PC-3 (cell line): ENCODE results near the gene TRPV2. TPM values are rescaled to one million over a fixed set of nuclear protein-coding genes. Genes with fewer than 3 reads are reported as not detected.
A peak's percentile ranks its signal among the peaks of the same experiment; 100 is the strongest.

Experiments used
- ATAC-seq: fragments of 200-7000 bp; cut with Tn5 transposase; 2 replicates; pipeline ENCODE4 v1.9.1; 2020; ENCODE audit warnings: mild to moderate bottlenecking, moderate library complexity
- BruUV-seq: library from RNA; stranded (reverse); fragments of 400-500 nt; replicated peaks from 2 replicates; lab custom pipeline; 2021; lab: Mats Ljungman, UMichigan
- CTCF ChIA-PET: fragments of 300-600 bp; sonication (Branson Sonifier 250); formaldehyde crosslinking; loops from one replicate; lab custom pipeline; 2022; ENCODE audit warnings: antibody characterized with exemption; lab: Charles Lee
- POLR2A ChIA-PET: fragments of 300-600 bp; sonication (Branson Sonifier 250); formaldehyde crosslinking; loops from one replicate; lab custom pipeline; 2022; ENCODE audit warnings: antibody characterized with exemption; ENCODE audit not compliant: unreplicated experiment; lab: Charles Lee
- DNase-seq: peaks from one replicate; pipeline ENCODE4 v3.0.0-alpha.2; 2015
- H2AFZ ChIP-seq: fragments of 300-600 bp; sonication (generic); 2 replicates; pipeline ENCODE4 v1.6.0; 2016; ENCODE audit warnings: antibody characterized with exemption, low read length
- H3F3A ChIP-seq: fragments of 300-600 bp; sonication (generic); one replicate; pipeline ENCODE4 v1.6.0; 2017; ENCODE audit warnings: antibody characterized with exemption, low read length, control low read depth, mild to moderate bottlenecking; ENCODE audit not compliant: unreplicated experiment
- H3K27ac ChIP-seq: fragments of 300-600 bp; sonication (generic); 2 replicates; pipeline ENCODE4 v1.5.1; 2016; ENCODE audit warnings: mild to moderate bottlenecking, low read length
- H3K27me3 ChIP-seq: fragments of 300-600 bp; sonication (generic); 2 replicates; pipeline ENCODE4 v1.6.1; 2016; ENCODE audit warnings: low read length, mixed read lengths
- H3K36me3 ChIP-seq: fragments of 300-600 bp; sonication (generic); 2 replicates; pipeline ENCODE4 v1.6.1; 2016; ENCODE audit warnings: low read depth, mixed run types, low read length, mixed read lengths
- H3K4me1 ChIP-seq: fragments of 300-600 bp; sonication (generic); 2 replicates; pipeline ENCODE4 v1.5.1; 2016; ENCODE audit warnings: low read length; ENCODE audit not compliant: insufficient read depth
- H3K4me2 ChIP-seq: fragments of 300-600 bp; sonication (generic); 2 replicates; pipeline ENCODE4 v1.6.0; 2016; ENCODE audit warnings: low read length
- H3K4me3 ChIP-seq: fragments of 300-600 bp; sonication (generic); 2 replicates; pipeline ENCODE4 v1.5.1; 2016; ENCODE audit warnings: mild to moderate bottlenecking, low read length, mixed read lengths
- H3K79me2 ChIP-seq: fragments of 300-600 bp; sonication (generic); 2 replicates; pipeline ENCODE4 v1.6.1; 2017; ENCODE audit warnings: low read length, mixed read lengths
- H3K9ac ChIP-seq: fragments of 300-600 bp; sonication (generic); 2 replicates; pipeline ENCODE4 v1.6.0; 2016; ENCODE audit warnings: mild to moderate bottlenecking, low read length
- H3K9me2 ChIP-seq: fragments of 300-600 bp; sonication (generic); replicated peaks from 2 replicates; pipeline ENCODE4 v1.6.1; 2016; ENCODE audit warnings: mixed run types, low read length, mixed read lengths
- H3K9me3 ChIP-seq: fragments of 300-600 bp; sonication (generic); 2 replicates; pipeline ENCODE4 v1.6.1; 2016; ENCODE audit warnings: low read length, mixed read lengths
- H4K20me1 ChIP-seq: fragments of 300-600 bp; sonication (generic); 2 replicates; pipeline ENCODE4 v1.6.1; 2016; ENCODE audit warnings: low read length, mixed read lengths
- CTCF ChIP-seq: fragments of 300-600 bp; sonication (generic); conservative IDR thresholded peaks from 2 replicates; pipeline ENCODE4 v1.5.1; 2017; ENCODE audit warnings: antibody characterized with exemption, low read depth, mild to moderate bottlenecking, low read length
- EZH2 ChIP-seq: fragments of 300-600 bp; sonication (generic); IDR thresholded peaks from one replicate; pipeline ENCODE4 v1.6.1; 2017; ENCODE audit warnings: antibody characterized with exemption, mild to moderate bottlenecking, low read length; ENCODE audit not compliant: unreplicated experiment
- EZH2phosphoT487 ChIP-seq: fragments of 300-600 bp; sonication (generic); IDR thresholded peaks from 2 replicates; pipeline ENCODE4 v1.6.1; 2018; ENCODE audit warnings: mild to moderate bottlenecking, antibody characterized with exemption, low read length, borderline replicate concordance
- intact Hi-C: fragments of 100-400 bp; cut with micrococcal nuclease; formaldehyde crosslinking; loops from 2 replicates; pipeline ENCODE4 v1.9.0; 2023
- total RNA-seq: library from RNA; depleted of rRNA; stranded (reverse); fragments of >200 nt; gene quantifications from 2 replicates; pipeline ENCODE4 v1.2.3, GENCODE V29; 2014

TRPV2 gene
- total RNA-seq, 1 experiment from 2014 or later = 1.9 TPM

GRCh38 chr17:16446338-16446983, 31.1 kb downstream of the TRPV2 start:
- TF ChIP-seq EZH2phosphoT487 (no peak), CTCF (peak; percentile 39; the same call in 1 of the 2 replicates)
- POLR2A ChIA-PET = no interaction called here
- H3K9ac ChIP-seq = no peak overlapping the region
- H3K4me3 ChIP-seq = no peak overlapping the region
- BruUV-seq = no TSS peak
- peaks cover 40% of the 10 kb centered on the region for H4K20me1 ChIP-seq
- peaks cover 11% of the 10 kb centered on the region; the same call in 1 of the 2 replicates for H3K4me1 ChIP-seq
- H3K9me3 ChIP-seq = no peaks in the 10 kb centered on the region
- peaks cover 21% of the 10 kb centered on the region for H3F3A ChIP-seq
- DNase-seq (peak; percentile 34), ATAC-seq (no peak)
- H3K36me3 ChIP-seq = peaks cover 56% of the 10 kb centered on the region
- no peaks in the 10 kb centered on the region for H3K27me3 ChIP-seq
- H3K79me2 ChIP-seq = peaks cover 18% of the 10 kb centered on the region
- no peak overlapping the region for H2AFZ ChIP-seq
- H3K27ac ChIP-seq = no peak overlapping the region
- intact Hi-C loops = no loop called here
- H3K9me2 ChIP-seq = no peaks in the 10 kb centered on the region
- CTCF ChIA-PET = no interaction called here
- H3K4me2 ChIP-seq = no peak overlapping the region

DNA sequence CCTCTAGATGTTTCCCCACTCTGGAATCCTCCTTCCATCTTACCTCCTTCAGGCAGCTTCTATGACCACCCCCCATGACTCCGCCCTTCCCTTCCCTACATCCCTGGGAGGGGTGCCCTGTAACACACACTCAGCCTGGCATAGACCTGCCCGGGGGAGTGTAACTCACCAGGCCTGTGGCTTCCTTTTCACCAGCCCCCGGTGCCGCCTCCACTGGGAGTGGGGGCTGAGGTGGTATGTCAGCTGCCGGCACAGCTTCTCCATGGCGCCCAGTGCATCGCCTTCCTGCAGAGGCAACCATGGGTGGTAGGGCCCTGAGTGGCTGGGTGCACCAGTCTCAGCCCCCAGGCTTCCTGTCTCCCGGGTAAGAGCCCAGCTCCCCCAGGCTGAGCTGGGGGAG, 32.3 kb downstream of the TRPV2 start:
- ATAC-seq (no peak), DNase-seq (no peak)
- ChIA-PET POLR2A (no interaction called here), CTCF (no interaction called here)
- Histone ChIP-seq H2AFZ (no peak overlapping the region), H3F3A (peaks cover 9% of the 10 kb centered on the region), H3K4me2 (no peak overlapping the region), H3K79me2 (peaks cover 6% of the 10 kb centered on the region), H3K36me3 (peaks cover 44% of the 10 kb centered on the region), H3K9me2 (no peaks in the 10 kb centered on the region), H3K27ac (no peak overlapping the region), H3K9me3 (no peaks in the 10 kb centered on the region), H3K4me3 (no peak overlapping the region), H3K4me1 (no peaks in the 10 kb centered on the region), H3K9ac (no peak overlapping the region), H3K27me3 (no peaks in the 10 kb centered on the region), H4K20me1 (peaks cover 28% of the 10 kb centered on the region)
- BruUV-seq = no TSS peak
- intact Hi-C loops = no loop called here
- TF ChIP-seq EZH2phosphoT487 (no peak), CTCF (no peak), EZH2 (no peak)

- Histone ChIP-seq H3K4me2 (no peak overlapping the region), H3K36me3 (peaks cover 36% of the 10 kb centered on the region), H3K9ac (no peak overlapping the region), H3K4me3 (no peak overlapping the region), H3K27ac (no peak overlapping the region), H3K4me1 (no peaks in the 10 kb centered on the region), H3K27me3 (no peaks in the 10 kb centered on the region), H3K9me3 (no peaks in the 10 kb centered on the region), H3K9me2 (no peaks in the 10 kb centered on the region), H4K20me1 (peaks cover 20% of the 10 kb centered on the region; the same call in 1 of the 2 replicates), H3F3A (peaks cover 4% of the 10 kb centered on the region), H2AFZ (no peak overlapping the region), H3K79me2 (no peaks in the 10 kb centered on the region; the same call in 1 of the 2 replicates)
- peak; percentile 32 for DNase-seq
- TF ChIP-seq EZH2 = no peak
- no peak for TF ChIP-seq CTCF
- no peak for TF ChIP-seq EZH2phosphoT487
- ChIA-PET POLR2A (no interaction called here), CTCF (no interaction called here)
- intact Hi-C loops = no loop called here
- ATAC-seq = no peak
- no TSS peak for BruUV-seq
These were observed 33.1 kb downstream of the TRPV2 start for GRCh38 chr17:16448490-16448889.
